WERI-Rb-1 (cell line): ENCODE data around the gene MOB2.

Experiments
- DNase-seq: peaks from one replicate; pipeline ENCODE4 v3.0.0-alpha.2; 2020
- H3K27ac ChIP-seq: fragments of 250-450 bp; sonication (Bioruptor Pico); 2 replicates; pipeline ENCODE4 v1.5.1; 2020; ENCODE audit warnings: mild to moderate bottlenecking, moderate library complexity
- H3K27me3 ChIP-seq: fragments of 250-450 bp; sonication (Bioruptor Pico); 2 replicates; pipeline ENCODE4 v1.5.1; 2021; ENCODE audit warnings: mild to moderate bottlenecking, low read depth, moderate library complexity; ENCODE audit not compliant: insufficient read depth, severe bottlenecking
- H3K36me3 ChIP-seq: fragments of 250-450 bp; sonication (Bioruptor Pico); 2 replicates; pipeline ENCODE4 v1.5.1; 2020; ENCODE audit warnings: mild to moderate bottlenecking, moderate library complexity
- H3K4me3 ChIP-seq: 2 replicates; pipeline ENCODE4 v1.5.1; 2011; ENCODE audit warnings: low read depth, mild to moderate bottlenecking, control low read depth, low read length
- H3K9me3 ChIP-seq: fragments of 250-450 bp; sonication (Bioruptor Pico); 2 replicates; pipeline ENCODE4 v1.5.1; 2021; ENCODE audit warnings: mild to moderate bottlenecking, moderate library complexity; ENCODE audit not compliant: severe bottlenecking
- TF ChIP-seq, protein P1 (sequence below): IDR thresholded peaks from 2 replicates; pipeline ENCODE4 v1.5.1; 2011; ENCODE audit warnings: low read depth, mild to moderate bottlenecking, control low read depth, inconsistent platforms, low read length

The MOB2 gene

GRCh38 chr11:1480555-1481482 is 5.8 kb downstream of the MOB2 start:
- H3K36me3 ChIP-seq = no peaks in the 10 kb centered on the region; the same call in 1 of the 2 replicates
- TF ChIP-seq, protein P1, sequence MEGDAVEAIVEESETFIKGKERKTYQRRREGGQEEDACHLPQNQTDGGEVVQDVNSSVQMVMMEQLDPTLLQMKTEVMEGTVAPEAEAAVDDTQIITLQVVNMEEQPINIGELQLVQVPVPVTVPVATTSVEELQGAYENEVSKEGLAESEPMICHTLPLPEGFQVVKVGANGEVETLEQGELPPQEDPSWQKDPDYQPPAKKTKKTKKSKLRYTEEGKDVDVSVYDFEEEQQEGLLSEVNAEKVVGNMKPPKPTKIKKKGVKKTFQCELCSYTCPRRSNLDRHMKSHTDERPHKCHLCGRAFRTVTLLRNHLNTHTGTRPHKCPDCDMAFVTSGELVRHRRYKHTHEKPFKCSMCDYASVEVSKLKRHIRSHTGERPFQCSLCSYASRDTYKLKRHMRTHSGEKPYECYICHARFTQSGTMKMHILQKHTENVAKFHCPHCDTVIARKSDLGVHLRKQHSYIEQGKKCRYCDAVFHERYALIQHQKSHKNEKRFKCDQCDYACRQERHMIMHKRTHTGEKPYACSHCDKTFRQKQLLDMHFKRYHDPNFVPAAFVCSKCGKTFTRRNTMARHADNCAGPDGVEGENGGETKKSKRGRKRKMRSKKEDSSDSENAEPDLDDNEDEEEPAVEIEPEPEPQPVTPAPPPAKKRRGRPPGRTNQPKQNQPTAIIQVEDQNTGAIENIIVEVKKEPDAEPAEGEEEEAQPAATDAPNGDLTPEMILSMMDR = no peak
- no peak overlapping the region for H3K27ac ChIP-seq
- no peak for DNase-seq
- no peaks in the 10 kb centered on the region for H3K27me3 ChIP-seq
- no peak overlapping the region for H3K4me3 ChIP-seq
- no peaks in the 10 kb centered on the region for H3K9me3 ChIP-seq

GRCh38 chr11:1480191-1480554 is 6.4 kb downstream of the MOB2 start:
- no peaks in the 10 kb centered on the region for H3K9me3 ChIP-seq
- TF ChIP-seq, protein P1 = no peak
- no peak for DNase-seq
- no peak overlapping the region for H3K27ac ChIP-seq
- no peaks in the 10 kb centered on the region; the same call in 1 of the 2 replicates for H3K36me3 ChIP-seq
- no peaks in the 10 kb centered on the region for H3K27me3 ChIP-seq
- H3K4me3 ChIP-seq = no peak overlapping the region

DNA sequence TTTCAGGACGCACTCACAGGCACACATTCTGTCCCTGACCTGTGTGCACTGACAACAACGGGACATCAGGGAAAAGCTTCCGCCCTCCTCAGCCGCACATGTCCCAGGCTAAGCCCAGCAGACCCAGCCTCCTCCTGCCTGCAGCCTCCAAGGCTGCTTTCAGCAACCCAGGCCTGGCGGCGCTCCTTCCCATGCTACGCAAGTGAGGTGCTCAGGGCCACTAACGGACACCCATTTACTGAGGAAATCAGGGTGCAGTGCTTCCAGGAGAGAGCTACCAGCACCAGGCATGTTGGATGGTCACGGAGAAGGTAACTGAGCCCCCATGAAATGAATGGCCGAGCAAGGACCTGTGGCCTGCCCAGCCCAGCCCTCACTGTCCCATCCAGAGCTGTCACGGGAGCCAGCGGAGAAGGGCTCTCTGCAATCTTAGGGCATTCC is 6.9 kb downstream of the MOB2 start:
- TF ChIP-seq, protein P1 = no peak
- H3K9me3 ChIP-seq = no peaks in the 10 kb centered on the region
- H3K36me3 ChIP-seq = no peaks in the 10 kb centered on the region; the same call in 1 of the 2 replicates
- no peak overlapping the region for H3K4me3 ChIP-seq
- no peak overlapping the region for H3K27ac ChIP-seq
- H3K27me3 ChIP-seq = no peaks in the 10 kb centered on the region
- no peak for DNase-seq

DNA sequence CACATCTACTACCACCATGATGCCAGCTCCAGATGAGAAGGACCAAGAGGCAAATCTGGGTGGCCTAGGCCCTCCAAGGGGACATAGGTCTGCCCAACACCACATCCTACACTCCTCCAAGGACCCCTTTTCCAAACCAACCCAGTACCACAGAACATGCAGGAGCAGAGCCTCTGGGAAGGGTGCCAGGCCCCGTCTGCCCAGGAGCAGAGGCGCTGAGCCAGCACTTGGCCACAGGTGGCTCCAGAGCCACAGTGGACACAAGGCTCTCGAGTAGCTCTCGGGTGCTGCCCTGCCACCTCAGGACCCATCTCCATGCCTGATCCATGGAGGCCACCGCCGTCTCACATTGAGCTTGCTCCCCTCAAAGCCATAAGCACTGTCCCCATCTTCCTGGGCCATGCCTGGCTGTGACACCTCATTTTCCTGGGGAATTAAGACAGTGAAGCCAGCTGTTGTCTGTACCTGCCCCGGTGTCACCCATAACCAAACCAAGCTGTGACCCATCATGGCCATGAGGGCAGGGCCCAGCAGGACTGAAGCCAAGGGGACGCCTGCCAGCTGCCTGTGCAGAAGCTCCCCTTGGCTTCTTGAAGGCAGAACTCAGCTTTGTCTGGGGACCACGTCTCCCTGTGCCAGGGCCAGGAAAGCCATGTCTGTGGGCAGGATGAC is 7.4 kb downstream of the MOB2 start:
- TF ChIP-seq, protein P1 = no peak
- DNase-seq = no peak
- Histone ChIP-seq H3K27me3 (no peaks in the 10 kb centered on the region), H3K36me3 (no peaks in the 10 kb centered on the region; the same call in 1 of the 2 replicates), H3K9me3 (no peaks in the 10 kb centered on the region), H3K27ac (no peak overlapping the region), H3K4me3 (no peak overlapping the region)

GRCh38 chr11:1478544-1478943 is 8.0 kb downstream of the MOB2 start:
- TF ChIP-seq, protein P1 = no peak
- Histone ChIP-seq H3K27me3 (no peaks in the 10 kb centered on the region), H3K36me3 (no peaks in the 10 kb centered on the region; the same call in 1 of the 2 replicates), H3K9me3 (no peaks in the 10 kb centered on the region), H3K27ac (no peak overlapping the region), H3K4me3 (no peak overlapping the region)
- DNase-seq = no peak
